GM12801 (cell line): ENCODE data around the gene DOCK8.

Source experiments
- TF ChIP-seq, protein P1 (sequence below): IDR thresholded peaks from one replicate; pipeline ENCODE4 v1.5.1; 2011; ENCODE audit warnings: control low read depth; ENCODE audit not compliant: insufficient read length; ENCODE audit errors: extremely low read depth

The DOCK8 gene

DNA sequence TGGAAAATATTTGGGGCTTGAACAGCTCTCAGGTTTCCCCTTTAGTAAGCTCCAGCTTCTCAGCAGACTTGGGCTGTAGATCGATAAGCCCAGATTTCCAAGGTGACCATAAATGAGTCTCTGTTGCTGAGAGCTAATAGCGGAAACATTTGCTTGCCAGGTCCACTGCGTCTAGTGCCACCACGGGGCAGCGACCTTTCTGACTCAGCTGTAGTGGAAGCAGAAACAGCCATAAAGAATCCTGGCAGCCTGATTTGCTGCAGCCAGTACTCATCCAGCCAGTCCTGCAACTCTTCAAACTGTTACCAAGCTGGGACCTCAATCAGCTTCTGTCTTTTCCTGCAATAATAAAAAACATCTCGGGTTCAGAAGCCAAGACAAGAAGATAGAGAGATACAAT is 241.7 kb downstream of the DOCK8 start:
- TF ChIP-seq, protein P1, sequence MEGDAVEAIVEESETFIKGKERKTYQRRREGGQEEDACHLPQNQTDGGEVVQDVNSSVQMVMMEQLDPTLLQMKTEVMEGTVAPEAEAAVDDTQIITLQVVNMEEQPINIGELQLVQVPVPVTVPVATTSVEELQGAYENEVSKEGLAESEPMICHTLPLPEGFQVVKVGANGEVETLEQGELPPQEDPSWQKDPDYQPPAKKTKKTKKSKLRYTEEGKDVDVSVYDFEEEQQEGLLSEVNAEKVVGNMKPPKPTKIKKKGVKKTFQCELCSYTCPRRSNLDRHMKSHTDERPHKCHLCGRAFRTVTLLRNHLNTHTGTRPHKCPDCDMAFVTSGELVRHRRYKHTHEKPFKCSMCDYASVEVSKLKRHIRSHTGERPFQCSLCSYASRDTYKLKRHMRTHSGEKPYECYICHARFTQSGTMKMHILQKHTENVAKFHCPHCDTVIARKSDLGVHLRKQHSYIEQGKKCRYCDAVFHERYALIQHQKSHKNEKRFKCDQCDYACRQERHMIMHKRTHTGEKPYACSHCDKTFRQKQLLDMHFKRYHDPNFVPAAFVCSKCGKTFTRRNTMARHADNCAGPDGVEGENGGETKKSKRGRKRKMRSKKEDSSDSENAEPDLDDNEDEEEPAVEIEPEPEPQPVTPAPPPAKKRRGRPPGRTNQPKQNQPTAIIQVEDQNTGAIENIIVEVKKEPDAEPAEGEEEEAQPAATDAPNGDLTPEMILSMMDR: no peak

DNA sequence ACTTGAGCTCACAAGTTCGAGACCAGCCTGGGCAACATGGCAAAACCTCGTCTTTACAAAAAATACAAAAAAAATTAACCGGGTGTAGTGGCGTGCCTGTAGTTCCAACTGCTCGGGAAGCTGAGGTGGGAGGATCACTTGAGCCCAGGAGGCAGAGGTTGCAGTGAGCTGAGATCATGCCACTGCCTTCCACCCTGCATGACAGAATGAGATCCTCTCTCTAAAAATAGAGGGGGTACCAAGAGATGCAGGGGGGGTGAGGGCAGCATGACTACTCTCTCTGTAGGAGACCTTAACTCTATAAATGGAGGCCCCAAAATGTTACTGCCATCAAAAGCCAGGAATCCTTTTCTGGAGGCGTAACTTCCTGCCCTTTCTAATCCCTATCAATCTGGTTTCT is 243.9 kb downstream of the DOCK8 start:
- TF ChIP-seq, protein P1: no peak

DNA sequence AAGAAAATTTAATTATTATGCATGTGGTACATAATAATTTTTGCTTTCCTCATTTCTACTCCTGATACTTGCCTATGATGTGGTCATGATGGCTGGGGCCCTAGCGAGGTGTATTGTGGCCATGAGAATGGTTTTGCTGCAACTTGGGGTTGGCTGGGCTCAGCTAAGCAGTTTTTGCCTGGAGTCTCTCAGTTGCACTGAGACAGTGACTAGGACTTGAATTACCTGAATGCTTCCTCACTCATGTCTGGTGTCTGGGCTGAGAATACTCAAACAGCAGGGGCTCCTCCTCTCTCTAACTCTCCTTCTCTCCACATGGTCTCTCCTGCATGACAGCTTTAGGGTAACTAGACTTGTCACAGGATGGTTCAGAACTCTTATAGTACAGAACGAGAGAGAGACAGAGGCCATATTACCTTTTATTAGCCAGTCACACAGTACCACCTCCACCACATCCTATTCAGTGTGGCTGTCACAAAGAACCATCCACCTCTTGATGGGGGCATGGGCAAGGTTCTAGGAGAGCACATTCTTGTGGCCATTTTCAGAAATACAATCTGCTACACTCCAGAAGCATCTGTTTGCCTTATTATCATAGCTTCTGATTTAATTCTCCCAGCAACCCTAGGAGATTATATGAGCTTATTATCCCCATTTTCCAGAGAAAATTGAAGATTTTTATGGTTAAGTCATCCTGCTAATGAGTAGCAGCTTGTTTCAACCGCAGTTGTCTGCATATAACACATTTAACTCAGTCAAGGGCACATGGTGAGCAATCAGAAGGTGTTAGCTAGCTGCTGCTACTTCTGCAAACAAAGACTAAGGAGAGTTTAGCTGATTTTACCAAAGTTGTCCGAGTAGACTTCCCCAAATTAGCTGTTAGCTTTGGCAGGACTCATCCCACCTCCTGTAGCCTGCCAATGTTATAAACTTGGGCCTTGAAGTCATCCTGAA is 245.1 kb downstream of the DOCK8 start:
- TF ChIP-seq, protein P1: no peak

DNA sequence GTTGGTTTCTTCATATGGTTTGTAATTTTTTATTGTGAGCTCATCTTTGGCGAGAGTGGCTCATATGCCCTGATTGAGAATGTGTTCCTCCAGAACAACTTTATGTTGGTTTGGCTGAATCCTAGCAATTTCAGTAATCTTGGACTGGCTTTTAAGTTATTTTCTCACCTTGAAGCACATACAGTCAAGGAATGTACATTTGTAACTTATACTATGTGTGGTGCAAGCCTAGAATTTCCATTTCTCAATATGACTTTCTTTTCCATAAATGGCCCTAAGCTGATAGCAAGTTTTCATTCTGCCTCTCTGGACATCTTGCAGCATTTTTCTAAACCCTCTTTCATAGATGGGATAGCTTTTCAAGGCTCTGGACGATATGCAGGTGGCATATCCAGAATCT is 247.5 kb downstream of the DOCK8 start:
- TF ChIP-seq, protein P1: no peak

DNA sequence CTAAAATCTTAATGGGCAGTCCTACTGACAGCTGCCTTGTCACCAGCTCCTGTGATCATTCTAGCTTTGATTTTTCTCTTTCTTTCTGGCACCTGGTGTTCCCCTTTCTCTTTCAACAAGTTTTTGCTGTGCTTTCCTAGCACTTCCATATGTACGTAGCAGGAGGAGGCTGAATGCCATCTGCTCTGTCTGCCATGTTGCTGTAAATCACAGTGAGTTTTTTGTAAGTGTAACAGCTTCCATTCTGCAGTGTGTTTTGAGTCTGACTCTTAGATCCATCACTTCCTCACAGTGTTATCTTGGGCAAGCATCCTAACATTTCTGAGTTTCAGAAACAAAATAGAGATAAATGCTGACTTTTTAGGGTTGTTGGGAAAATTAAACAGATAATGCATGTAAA is 247.9 kb downstream of the DOCK8 start:
- TF ChIP-seq, protein P1: no peak

DNA sequence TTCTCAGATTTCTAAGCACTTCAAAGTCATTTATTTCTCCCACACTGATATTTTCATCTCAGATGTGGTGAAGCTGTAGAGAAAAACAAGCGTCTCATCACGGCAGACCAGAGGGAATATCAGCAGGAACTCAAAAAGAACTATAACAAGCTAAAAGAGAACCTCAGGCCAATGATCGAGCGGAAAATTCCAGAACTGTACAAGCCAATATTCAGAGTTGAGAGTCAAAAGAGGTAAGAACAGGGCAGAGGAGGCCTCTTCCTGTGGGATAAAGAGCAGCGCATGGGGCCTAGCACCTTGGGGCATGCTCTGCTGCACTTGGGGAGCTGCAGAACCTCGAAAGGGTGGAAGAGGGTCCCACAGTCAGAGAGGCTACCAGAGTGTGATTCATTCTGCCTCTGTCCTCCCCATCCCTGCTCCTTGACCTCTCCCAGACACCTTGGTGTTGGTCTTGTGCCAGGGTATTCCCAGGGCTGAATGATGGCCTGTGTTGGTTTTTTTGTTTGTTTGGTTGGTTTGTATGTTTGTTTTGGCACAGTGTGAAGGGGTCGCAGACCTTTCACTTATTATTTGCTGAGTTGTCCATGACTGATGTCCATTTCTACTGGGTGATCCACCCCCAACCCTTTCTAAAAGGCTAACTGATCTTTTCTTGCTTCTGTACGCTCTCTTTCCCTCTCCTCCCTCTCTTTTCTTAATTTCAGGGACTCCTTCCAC is 248.9 kb downstream of the DOCK8 start:
- TF ChIP-seq, protein P1: no peak

DNA sequence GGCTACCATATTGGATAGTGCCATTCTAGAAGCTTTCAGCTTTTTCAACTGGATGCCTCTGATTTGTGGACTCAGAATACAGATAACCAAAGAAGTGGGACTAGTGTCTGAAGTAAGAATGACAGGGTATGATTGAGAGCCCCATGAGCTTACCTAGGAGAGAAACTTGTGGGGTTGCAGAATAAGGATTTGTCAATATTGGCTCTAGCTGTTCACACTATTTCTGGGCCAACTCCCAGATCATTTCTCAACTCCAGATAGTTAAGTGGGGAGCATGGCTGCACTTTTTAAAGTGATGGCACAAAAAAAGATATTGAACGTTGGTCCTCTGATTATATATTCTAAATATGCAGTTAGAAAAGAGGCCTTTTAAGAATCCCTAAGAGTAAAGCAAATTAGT is 252.1 kb downstream of the DOCK8 start:
- TF ChIP-seq, protein P1: no peak
